ENCODE data around the gene DNAJC30. TPM values are rescaled to one million over a fixed set of nuclear protein-coding genes. Genes with fewer than 3 reads are reported as not detected.
"Not testable (repeated sequence)": the region's sequence is repeated elsewhere in the genome, so short reads cannot be mapped to it uniquely, and the experiment has no call there.

The DNAJC30 gene
- total RNA-seq (2014; rRNA removed; shearing (Covaris generic)) = 0.06 and 1.0 TPM in 2 replicates

- peak; percentile 100 for DNase-seq (ENCODE audit: low read depth)
Observed at GRCh38 chr7:73683056-73683787, at the start of gene DNAJC30, which contains the start of gene BUD23. Gene DNAJC30, minus strand, starts transcription at chr7:73683453. Its CDS starts 30 bp downstream, at chr7:73683423. Gene BUD23, plus strand, starts transcription at chr7:73683597. Its CDS starts 29 bp downstream, at chr7:73683626.

GRCh38 chr7:73732397-73732796, 49.1 kb upstream of the DNAJC30 start:
- DNase-seq (ENCODE audit: low read depth) = no peak

- no peak for DNase-seq (ENCODE audit: low read depth)
Observed at GRCh38 chr7:73730485-73730884, 47.2 kb upstream of the DNAJC30 start.

- DNase-seq (ENCODE audit: low read depth) = no peak
Observed at GRCh38 chr7:73728551-73728950, 45.3 kb upstream of the DNAJC30 start.

DNA sequence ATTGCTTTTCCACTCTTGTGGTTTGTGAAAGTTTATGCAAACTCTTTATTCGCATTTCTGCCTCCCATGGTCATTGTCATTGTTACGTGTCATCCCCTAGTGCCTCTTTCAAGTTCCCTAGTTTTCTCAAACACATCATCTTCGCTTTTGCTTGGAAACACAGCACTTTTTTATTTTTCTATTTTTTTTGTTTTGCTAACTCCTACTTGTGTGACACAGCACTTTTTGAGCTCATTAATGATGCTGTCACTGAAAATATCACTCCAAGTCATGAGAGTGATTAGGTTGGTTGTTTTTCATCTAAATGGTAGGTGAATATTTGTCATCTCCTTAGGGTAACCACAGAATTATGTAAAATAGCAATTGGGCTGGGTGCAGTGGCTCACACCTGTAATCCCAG, 44.7 kb upstream of the DNAJC30 start:
- no peak for DNase-seq (ENCODE audit: low read depth)

DNA sequence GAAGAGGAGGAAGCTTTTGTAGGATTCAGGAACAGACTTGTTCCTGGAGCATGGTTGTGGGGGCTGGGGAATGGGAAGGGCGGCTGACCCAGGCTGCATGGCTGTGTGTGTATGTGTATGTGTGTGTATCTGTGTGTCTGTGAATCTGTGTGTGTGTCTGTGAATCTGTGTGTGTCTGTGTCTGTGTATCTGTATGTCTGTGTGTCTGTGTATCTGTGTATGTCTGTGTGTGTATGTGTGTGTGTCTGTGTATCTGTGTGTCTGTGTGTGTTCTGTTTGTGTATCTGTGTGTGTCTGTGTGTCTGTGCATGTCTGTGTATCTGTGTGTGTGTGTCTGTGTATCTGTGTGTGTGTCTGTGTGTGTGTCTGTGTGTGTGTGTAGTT, 42.8 kb upstream of the DNAJC30 start:
- DNase-seq (ENCODE audit: low read depth) = no peak

GRCh38 chr7:73723813-73724212, 40.6 kb upstream of the DNAJC30 start:
- DNase-seq (ENCODE audit: low read depth) = no peak

- DNase-seq (ENCODE audit: low read depth) = no peak
Observed at GRCh38 chr7:73722785-73723184, 39.5 kb upstream of the DNAJC30 start.

GRCh38 chr7:73722182-73722581, 38.9 kb upstream of the DNAJC30 start:
- peak; percentile 30 for DNase-seq (ENCODE audit: low read depth)

- DNase-seq (ENCODE audit: low read depth) = peak; percentile 68
Observed at GRCh38 chr7:73721377-73721817, 38.1 kb upstream of the DNAJC30 start.

- peak; percentile 5 for DNase-seq (ENCODE audit: low read depth)
Observed at GRCh38 chr7:73720443-73720842, 37.2 kb upstream of the DNAJC30 start.

- no peak for DNase-seq (ENCODE audit: low read depth)
Observed at GRCh38 chr7:73719806-73720169, 36.5 kb upstream of the DNAJC30 start.

GRCh38 chr7:73718905-73719805, 35.9 kb upstream of the DNAJC30 start, which contains the start of gene STX1A:
Gene STX1A, minus strand, starts transcription at chr7:73719669. Its CDS starts 38 bp downstream, at chr7:73719631.
- DNase-seq (ENCODE audit: low read depth) = peak; percentile 94

GRCh38 chr7:73718438-73718881, 35.2 kb upstream of the DNAJC30 start:
- no peak for DNase-seq (ENCODE audit: low read depth)

DNA sequence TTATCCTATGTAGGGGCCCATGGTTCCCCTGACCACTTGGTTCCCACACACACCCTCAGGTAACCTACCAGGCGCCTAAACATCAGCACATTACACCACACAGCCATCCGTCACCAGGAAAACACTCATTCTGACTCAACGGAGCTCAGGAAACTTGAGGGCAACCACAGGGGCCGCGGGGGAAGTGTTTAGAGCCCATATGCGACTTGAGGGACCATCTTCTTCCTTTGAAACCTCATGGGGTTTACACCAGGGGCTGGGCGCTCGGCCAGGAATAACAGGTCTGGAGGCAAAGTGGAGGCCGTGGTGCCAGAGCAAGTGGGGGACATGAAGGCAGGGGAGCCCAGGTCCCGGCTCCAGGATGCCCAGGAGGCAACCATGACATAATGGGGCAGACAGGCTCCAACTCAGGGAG, 34.7 kb upstream of the DNAJC30 start:
- DNase-seq (ENCODE audit: low read depth) = peak; percentile 100

DNA sequence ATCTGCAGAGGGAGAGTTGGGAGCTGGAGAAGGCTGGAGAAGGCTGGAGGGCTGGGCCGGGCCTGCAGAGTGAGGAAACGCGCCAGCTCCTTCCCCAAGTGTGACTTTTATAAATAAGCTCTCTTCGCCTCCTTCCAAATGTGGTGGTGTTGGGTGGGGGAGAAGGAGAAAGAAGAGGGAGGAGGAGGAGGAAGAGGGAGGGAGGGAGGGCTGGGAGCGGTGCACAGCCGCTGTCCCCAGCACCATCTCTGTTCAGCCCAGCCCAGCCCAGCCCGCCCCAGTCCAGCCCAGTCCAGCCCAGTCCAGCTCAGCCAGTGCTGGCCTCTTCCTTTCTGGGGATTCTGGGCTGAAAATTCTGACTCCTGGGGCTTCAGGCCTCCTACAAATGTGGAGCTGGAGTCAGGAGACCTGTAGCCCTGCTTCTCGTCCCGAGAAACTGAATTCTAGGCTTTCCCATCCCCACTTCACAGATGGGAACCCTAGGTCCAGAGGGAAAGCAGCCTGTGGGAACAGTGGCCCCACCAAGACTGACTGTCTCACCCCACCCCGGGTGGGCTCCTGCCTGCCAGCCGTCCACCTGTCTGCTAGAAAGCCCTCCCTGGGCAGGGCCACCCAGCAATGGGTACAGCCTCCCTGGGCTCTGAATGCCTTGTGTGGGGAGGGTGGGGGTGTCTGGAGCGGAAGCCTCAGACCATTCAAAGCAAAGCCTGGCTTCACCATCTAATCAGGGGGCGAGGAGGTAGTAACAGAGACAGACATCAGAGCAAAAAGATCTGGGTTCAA, 34.0 kb upstream of the DNAJC30 start:
- peak; percentile 65 for DNase-seq (ENCODE audit: low read depth)

DNA sequence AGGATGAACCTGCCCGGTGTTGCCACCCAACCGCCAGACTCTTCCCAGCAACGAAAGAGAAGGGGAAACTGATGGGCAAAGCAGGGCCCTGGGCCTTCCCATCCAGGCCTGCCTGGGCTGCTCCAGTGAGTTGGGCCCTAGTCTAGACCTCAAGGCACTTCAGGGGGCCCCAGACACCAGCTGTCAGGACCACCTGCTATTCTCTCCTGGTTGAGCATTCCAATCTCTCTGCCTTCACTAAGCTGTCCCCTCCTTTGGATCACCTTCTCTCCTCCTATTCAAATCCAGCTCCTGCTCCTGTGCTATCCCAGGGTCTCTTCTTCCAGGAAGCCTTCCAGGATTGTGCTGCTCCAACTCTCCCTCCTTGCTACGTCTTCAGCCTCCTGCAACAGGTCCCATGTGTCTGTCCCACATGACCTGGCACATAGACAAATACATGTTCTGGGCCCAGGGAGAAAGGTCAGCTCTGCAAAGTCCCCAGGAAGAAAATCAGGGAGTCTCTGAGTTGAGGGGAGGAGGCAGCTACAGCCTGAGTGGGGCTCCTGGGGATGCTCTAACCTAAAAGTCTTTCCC, 33.2 kb upstream of the DNAJC30 start:
- no peak for DNase-seq (ENCODE audit: low read depth)

DNA sequence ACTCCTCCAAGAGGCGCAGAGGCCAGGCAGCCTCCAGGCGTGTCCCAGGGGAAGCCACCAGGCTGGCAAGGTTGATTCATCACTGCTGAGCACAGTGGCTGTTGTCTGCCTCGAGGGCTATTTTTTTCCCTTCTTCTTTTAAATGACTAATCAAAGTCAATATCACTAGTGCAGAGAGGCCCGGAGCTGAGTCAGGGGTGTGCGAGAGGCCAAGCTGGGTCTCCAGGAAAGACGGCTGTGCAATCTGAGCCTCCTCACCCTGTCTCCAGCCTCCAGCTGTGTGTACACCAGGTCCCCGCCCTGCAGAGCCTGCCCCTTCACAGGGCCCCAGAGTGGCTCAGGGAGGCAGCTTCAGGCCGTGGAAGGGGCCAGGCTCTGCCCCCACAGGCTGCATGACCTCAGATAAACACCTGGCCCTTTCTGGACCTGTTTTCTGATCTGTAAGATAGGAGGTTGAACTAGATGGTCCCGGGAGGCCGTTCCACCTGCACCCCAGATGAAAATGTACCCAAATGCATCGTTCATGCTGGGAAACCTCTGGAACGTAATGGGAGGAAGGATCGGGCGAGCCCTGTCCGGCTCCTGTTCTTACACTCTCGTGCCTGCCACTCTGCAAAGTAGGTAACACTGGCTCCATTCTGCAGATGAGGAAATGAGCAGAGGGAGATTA, 32.5 kb upstream of the DNAJC30 start:
- peak; percentile 100 for DNase-seq (ENCODE audit: low read depth)

DNA sequence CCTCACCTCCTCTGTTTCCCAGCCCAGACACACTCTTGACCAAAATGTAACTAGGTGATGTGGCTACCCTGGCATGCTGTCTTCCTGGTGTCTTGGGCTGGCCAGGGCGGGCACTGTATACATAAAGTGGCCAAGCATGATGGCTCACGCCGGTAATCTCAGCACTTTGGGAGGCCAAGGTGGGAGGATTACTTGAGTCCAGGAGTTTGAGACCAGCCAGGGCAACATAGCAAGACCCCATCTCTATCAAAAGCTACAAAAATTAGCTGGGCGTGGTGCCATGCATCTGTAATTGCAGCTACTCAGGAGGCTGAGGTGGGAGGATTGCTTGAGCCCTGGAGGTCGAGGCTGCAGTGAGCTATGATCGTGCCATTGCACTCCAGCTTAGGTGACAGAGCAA, 30.1 kb upstream of the DNAJC30 start:
- not testable (repeated sequence) for DNase-seq (ENCODE audit: low read depth)

DNA sequence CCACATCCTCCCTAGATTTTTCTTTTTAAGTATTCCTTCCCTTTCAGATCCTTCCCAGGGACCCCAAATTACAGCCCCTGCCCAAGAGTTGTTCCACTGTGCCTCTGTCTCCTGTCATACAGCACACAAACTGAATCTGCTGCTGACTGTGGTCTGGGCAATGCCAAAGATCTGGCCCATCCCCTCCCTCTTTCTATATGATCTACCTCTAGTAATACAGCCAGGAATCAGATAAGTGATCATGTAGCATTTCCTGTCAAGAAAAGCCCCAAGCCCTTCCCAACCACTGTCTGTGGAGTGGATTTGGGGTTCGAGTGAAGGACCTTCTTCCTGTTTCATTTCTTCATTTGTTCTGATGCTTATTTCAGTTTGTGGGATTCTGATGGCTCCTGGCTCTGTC, 29.5 kb upstream of the DNAJC30 start:
- no peak for DNase-seq (ENCODE audit: low read depth)

All from Daoy (cell line).